HG02588 (cell line): ENCODE data around the gene ELMO2.

Experiments
- ATAC-seq: cut with Tn5 transposase; IDR thresholded peaks from one replicate; pipeline ENCODE4 v1.9.1; 2021; ENCODE audit warnings: mild to moderate bottlenecking, moderate library complexity; ENCODE audit not compliant: unreplicated experiment

Gene ELMO2

GRCh38 chr20:46406200-46406985 lies at the start of gene ELMO2:
Gene ELMO2 (minus strand): TSS chr20:46406615. CDS start chr20:46394482, 12,133 bp downstream.
- ATAC-seq = peak; percentile 83

GRCh38 chr20:46455729-46456128 lies 49.3 kb upstream of the ELMO2 start:
- ATAC-seq = no peak

GRCh38 chr20:46446851-46447250 lies 40.4 kb upstream of the ELMO2 start:
- no peak for ATAC-seq

- no peak for ATAC-seq
Observed at GRCh38 chr20:46439837-46440236, 33.4 kb upstream of the ELMO2 start.

GRCh38 chr20:46438156-46438750 lies 31.8 kb upstream of the ELMO2 start:
- no peak for ATAC-seq

- no peak for ATAC-seq
Observed at GRCh38 chr20:46435146-46435545, 28.7 kb upstream of the ELMO2 start.

GRCh38 chr20:46434597-46434996 lies 28.2 kb upstream of the ELMO2 start:
- no peak for ATAC-seq

- ATAC-seq = no peak
Observed at GRCh38 chr20:46433051-46433450, 26.6 kb upstream of the ELMO2 start.

GRCh38 chr20:46430921-46431712 lies 24.7 kb upstream of the ELMO2 start:
- no peak for ATAC-seq

- no peak for ATAC-seq
Observed at GRCh38 chr20:46427384-46427783, 21.0 kb upstream of the ELMO2 start.

- ATAC-seq = no peak
Observed at GRCh38 chr20:46423882-46424482, 17.6 kb upstream of the ELMO2 start.

- ATAC-seq = no peak
Observed at GRCh38 chr20:46423342-46423741, 16.9 kb upstream of the ELMO2 start.

- no peak for ATAC-seq
Observed at GRCh38 chr20:46420878-46421277, 14.5 kb upstream of the ELMO2 start.

- no peak for ATAC-seq
Observed at GRCh38 chr20:46419882-46420281, 13.5 kb upstream of the ELMO2 start.

GRCh38 chr20:46416839-46417238 lies 10.4 kb upstream of the ELMO2 start:
- ATAC-seq = no peak

GRCh38 chr20:46416421-46416820 lies 10.0 kb upstream of the ELMO2 start:
- no peak for ATAC-seq

- ATAC-seq = no peak
Observed at GRCh38 chr20:46415773-46416172, 9.4 kb upstream of the ELMO2 start.

GRCh38 chr20:46414608-46415007 lies 8.2 kb upstream of the ELMO2 start:
- no peak for ATAC-seq

GRCh38 chr20:46411637-46412036 lies 5.2 kb upstream of the ELMO2 start:
- no peak for ATAC-seq

GRCh38 chr20:46408281-46408731 lies 1.9 kb upstream of the ELMO2 start:
- ATAC-seq = no peak

- ATAC-seq = no peak
Observed at GRCh38 chr20:46407671-46407996, 1.2 kb upstream of the ELMO2 start.
